NCI-H146 (cell line): ENCODE results near the gene USP32.

Experiments used
- DNase-seq: peaks from one replicate; lab custom pipeline; 2025; lab: John Stamatoyannopoulos, UW

The USP32 gene

GRCh38 chr17:60173304-60173819 lies 218.6 kb downstream of the USP32 start:
- no peak for DNase-seq

DNA sequence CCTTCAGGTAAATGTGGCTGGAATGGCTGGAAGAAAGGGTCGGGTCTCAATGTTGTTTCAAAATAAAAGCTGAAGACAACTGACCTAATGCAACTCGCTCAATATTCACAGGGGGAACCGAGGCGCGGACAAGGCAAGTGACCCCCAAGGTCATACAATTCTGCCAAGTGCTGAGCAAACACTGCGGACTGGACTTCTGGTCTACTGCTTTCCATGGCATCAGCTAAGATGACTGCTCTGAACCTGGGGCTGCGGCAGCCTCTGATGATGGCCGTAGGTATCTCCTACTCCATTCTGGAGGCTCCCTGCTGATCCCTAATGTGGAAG lies 220.2 kb downstream of the USP32 start:
- DNase-seq: peak; percentile 42

GRCh38 chr17:60170835-60171752 lies 220.8 kb downstream of the USP32 start:
- peak; percentile 80 for DNase-seq

GRCh38 chr17:60169921-60170817 lies 221.8 kb downstream of the USP32 start:
- DNase-seq: no peak

DNA sequence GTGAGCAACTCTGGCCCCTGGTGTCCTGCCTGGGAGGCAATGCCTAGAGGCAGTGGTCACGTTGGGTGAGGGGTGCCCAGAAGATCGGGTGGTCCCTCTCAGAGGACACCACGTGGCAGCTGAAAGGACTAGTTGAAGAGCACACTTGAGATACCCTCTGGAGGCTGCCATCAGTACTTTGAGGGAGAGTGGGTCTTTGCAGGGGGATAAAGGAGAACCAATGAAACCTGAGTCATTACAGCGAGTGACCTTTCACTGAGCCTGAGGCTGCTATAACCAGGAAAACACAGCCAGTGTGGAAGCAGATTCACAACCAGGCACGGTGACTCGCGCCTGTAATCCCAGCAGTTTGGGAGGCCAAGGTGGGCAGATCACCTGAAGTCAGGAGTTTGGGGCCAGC lies 223.3 kb downstream of the USP32 start:
- no peak for DNase-seq

- no peak for DNase-seq
Observed at GRCh38 chr17:60167065-60167741, 224.7 kb downstream of the USP32 start.

DNA sequence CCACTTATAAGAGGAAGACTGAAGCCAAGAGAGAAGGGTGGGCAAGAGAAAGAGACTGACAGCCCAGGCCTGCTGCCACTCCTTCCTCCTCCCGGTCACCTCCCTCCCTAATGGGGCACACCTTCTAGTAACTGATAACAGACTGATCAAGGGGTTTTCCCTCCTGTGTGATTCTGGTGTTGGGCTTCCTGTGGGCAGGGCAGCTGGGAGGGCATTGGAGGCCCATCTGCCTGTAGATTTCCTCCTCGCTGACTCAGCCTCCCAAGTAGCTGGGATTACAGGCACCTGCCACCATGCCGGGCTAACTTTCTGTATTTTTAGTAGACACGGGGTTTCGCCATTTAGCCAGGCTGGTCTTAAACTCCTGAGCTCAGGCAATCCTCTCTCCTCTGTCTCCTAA lies 226.0 kb downstream of the USP32 start:
- no peak for DNase-seq

- no peak for DNase-seq
Observed at GRCh38 chr17:60165223-60165622, 226.7 kb downstream of the USP32 start.

GRCh38 chr17:60164697-60165096 lies 227.2 kb downstream of the USP32 start:
- no peak for DNase-seq

DNA sequence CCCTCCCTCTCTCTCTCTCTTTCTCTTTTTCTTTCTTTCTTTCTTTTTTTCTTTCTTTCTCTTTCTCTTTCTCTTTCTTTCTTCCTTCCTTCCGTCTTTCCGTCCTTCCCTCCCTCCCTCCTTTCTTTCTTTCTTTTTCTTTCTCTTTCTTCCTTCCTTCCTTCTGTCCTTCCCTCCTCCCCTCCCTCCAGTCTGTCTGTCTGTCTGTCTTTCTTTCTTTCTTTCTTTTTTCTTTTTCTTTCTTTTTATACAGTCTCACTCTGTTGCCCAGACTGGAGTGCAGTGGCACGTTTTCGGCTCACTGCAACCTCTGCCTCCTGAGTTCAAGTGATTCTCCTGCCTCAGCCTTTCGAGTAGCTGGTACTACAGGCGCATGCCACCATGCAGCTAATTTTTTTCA lies 227.8 kb downstream of the USP32 start:
- DNase-seq: no peak

GRCh38 chr17:60163108-60163784 lies 228.7 kb downstream of the USP32 start:
- no peak for DNase-seq

- DNase-seq: no peak
Observed at GRCh38 chr17:60161598-60162330, 230.2 kb downstream of the USP32 start.

GRCh38 chr17:60160829-60161501 lies 231.0 kb downstream of the USP32 start:
- no peak for DNase-seq

GRCh38 chr17:60159479-60159866 lies 232.5 kb downstream of the USP32 start:
- DNase-seq: no peak

DNA sequence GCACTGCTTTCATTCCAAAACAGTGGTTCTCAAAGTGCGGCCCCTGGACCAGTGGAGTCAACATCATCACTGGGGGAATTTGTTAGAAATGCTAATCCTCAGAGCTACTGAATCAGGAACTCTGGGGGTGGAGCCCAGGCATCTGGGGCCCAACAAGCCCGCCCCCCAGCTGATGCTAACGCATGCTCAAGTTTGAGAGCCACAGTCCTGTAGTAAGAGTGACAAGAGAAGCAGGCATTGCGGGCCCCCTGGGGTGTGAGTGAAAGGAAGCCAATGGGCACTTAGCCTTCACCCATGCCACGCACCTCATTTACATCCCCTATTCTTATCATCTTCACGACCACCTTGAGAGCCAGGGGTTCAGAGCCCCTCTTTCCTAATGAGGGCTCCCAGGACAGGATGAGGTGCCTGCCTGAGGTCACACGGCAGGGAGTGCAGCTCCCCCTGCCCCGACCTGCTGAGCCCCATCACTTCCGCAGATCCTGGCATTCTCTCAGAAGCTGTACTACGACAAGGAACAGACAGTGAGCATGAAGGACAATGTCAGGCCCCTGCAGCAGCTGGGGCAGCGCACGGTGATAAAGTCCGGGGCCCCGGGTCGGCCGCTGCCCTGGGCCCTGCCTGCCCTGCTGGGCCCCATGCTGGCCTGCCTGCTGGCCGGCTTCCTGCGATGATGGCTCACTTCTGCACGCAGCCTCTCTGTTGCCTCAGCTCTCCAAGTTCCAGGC lies 233.0 kb downstream of the USP32 start:
- peak; percentile 36 for DNase-seq

GRCh38 chr17:60157487-60158040 lies 234.4 kb downstream of the USP32 start:
- DNase-seq: no peak

GRCh38 chr17:60156746-60157145 lies 235.2 kb downstream of the USP32 start:
- DNase-seq: no peak

DNA sequence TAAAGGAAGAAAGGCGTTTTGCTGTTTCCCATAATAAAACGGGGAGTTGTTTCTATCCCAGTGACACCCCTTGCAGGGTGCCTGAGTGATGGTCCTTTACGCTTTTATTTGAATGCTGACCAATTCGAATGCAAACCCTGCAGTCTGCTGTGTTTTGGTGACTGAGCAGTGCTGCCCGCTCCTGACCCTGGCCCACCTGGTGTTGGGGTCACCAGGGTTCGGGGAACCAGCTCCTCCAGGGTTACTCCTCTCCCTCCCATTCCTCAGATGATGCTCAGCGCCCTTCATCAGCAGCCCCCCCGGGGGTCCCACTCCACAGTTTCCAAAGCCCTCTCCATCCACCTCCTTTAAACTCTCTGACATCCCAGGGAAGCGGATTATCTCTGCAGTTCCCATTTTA lies 236.1 kb downstream of the USP32 start:
- no peak for DNase-seq

- no peak for DNase-seq
Observed at GRCh38 chr17:60155427-60155814, 236.5 kb downstream of the USP32 start.
